Stomach (tissue), 9 donors: ENCODE measurements around the gene SPTSSB. TPM values are rescaled to one million over a fixed set of nuclear protein-coding genes. Genes with fewer than 3 reads are reported as not detected.

Experiments used
- DNase-seq, 2 donors: peaks; one replicate each; pipeline versions ENCODE4 v3.0.0 to v3.0.0-alpha.2; 2013 to 2019
- H3K27ac ChIP-seq, 5 donors: fragments of 200-600 bp in 4 of 5; sonication (generic) in 4 of 5; one replicate each; pipeline ENCODE4 v1.5.1; 2013 to 2019; ENCODE audit warnings: mild to moderate bottlenecking in 1 of 5, moderate library complexity in 1 of 5
- H3K27me3 ChIP-seq, 3 donors: fragments of 200-600 bp; sonication (generic); one replicate each; pipeline ENCODE4 v1.5.1; 2017 to 2019; ENCODE audit warnings: mixed run types in 1 of 3
- H3K36me3 ChIP-seq, 4 donors: fragments of 200-600 bp; sonication (generic); 1 replicate in 3 of 4; 2 replicates in 1 of 4; pipeline ENCODE4 v1.5.1; 2016 to 2019
- H3K4me1 ChIP-seq, 4 donors: fragments of 200-600 bp; sonication (generic); one replicate each; pipeline ENCODE4 v1.5.1; 2016 to 2019
- H3K4me3 ChIP-seq, 4 donors: fragments of 200-600 bp; sonication (generic) in 3 of 4; one replicate each; pipeline ENCODE4 v1.5.1; 2016 to 2019; ENCODE audit warnings: mild to moderate bottlenecking in 1 of 4
- H3K9me3 ChIP-seq, 4 donors: fragments of 200-600 bp; sonication (generic); one replicate each; pipeline ENCODE4 v1.5.1; 2016 to 2019
- EP300 ChIP-seq: sonication (generic); formaldehyde crosslinking; IDR thresholded peaks from one replicate; pipeline ENCODE4 v1.6.1; 2017; ENCODE audit warnings: antibody characterized with exemption
- POLR2A ChIP-seq, 4 donors: fragments of 450-650 bp; IDR thresholded peaks; one replicate each; pipeline ENCODE4 v1.6.1; 2016; ENCODE audit warnings: antibody characterized with exemption in 4 of 4, control low read depth in 2 of 4, mild to moderate bottlenecking in 1 of 4, moderate library complexity in 1 of 4
- POLR2AphosphoS5 ChIP-seq, 3 donors: sonication (generic); formaldehyde crosslinking; IDR thresholded peaks; one replicate each; pipeline ENCODE4 v1.6.1; 2016; ENCODE audit warnings: antibody characterized with exemption in 3 of 3
- WGBS, 5 donors: extraction: QIAGEN DNeasy Blood & Tissue Kit in 3 of 5; methylation state at CpG; one replicate each; pipeline versions ENCODE4 v1.1.5 to v1.1.7; 2013 to 2018; 5-methylcytosine and 5-hydroxymethylcytosine counted together
- intact Hi-C: fragments of 100-400 bp; cut with DNase I; formaldehyde crosslinking; loops from one replicate; pipeline ENCODE4 v1.15.1; 2023; ENCODE audit warnings: low total_unique reads
- polyA plus RNA-seq, 3 donors: library from polyadenylated mRNA; stranded (reverse); fragments of 200-250 nt; gene quantifications; one replicate each; pipeline ENCODE4 v1.2.3, GENCODE V29; 2013
- total RNA-seq, 5 donors: library from RNA; depleted of rRNA; stranded (reverse); fragments of >200 nt; gene quantifications; one replicate each; pipeline versions ENCODE4 v1.1.0 to v1.2.3, GENCODE V29; 2014 to 2016
- TF ChIP-seq, protein P1 (sequence below), 7 experiments: fragments of 450-650 bp in 4 of 7; fragments of 200-600 bp in 3 of 7; sonication (generic) in 3 of 7; IDR thresholded peaks; one replicate each; pipeline ENCODE4 v1.5.1; 2016 to 2019; ENCODE audit warnings: antibody characterized with exemption in 7 of 7, control low read depth in 2 of 7, mild to moderate bottlenecking in 1 of 7
- donor health status: healthy with polysubstance abuse.
- donor health status: Bipolar disorder and iron deficiency.
- donor health status: healthy.

The SPTSSB gene
- total and polyA plus RNA-seq, 8 donors: 0.29 to 86.3 (median 12.1) TPM

GRCh38 chr3:161348796-161349400, 22.4 kb downstream of the SPTSSB start:
- peaks cover 0 to 11% (median 2%) of the 10 kb centered on the region in 4 donors for H3K4me1 ChIP-seq
- no peak overlapping the region for H3K4me3 ChIP-seq
- no peaks in the 10 kb centered on the region for H3K27me3 ChIP-seq
- DNase-seq: no peak
- H3K9me3 ChIP-seq: no peaks in the 10 kb centered on the region
- intact Hi-C loops: no loop called here
- WGBS, 5 donors: 68 to 83% (median 72%) methylated on average over 2 of the region's 2 CpGs
- no peaks in the 10 kb centered on the region for H3K36me3 ChIP-seq
- no peak overlapping the region for H3K27ac ChIP-seq
- TF ChIP-seq, protein P1, sequence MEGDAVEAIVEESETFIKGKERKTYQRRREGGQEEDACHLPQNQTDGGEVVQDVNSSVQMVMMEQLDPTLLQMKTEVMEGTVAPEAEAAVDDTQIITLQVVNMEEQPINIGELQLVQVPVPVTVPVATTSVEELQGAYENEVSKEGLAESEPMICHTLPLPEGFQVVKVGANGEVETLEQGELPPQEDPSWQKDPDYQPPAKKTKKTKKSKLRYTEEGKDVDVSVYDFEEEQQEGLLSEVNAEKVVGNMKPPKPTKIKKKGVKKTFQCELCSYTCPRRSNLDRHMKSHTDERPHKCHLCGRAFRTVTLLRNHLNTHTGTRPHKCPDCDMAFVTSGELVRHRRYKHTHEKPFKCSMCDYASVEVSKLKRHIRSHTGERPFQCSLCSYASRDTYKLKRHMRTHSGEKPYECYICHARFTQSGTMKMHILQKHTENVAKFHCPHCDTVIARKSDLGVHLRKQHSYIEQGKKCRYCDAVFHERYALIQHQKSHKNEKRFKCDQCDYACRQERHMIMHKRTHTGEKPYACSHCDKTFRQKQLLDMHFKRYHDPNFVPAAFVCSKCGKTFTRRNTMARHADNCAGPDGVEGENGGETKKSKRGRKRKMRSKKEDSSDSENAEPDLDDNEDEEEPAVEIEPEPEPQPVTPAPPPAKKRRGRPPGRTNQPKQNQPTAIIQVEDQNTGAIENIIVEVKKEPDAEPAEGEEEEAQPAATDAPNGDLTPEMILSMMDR (IDR thresholded peaks at IDR 0.05): no peak
- no peak for TF ChIP-seq POLR2A (IDR thresholded peaks at IDR 0.05)
- no peak for TF ChIP-seq POLR2AphosphoS5 (IDR thresholded peaks at IDR 0.05)
- no peak for TF ChIP-seq EP300

- H3K4me3 ChIP-seq: no peak overlapping the region
- WGBS, 5 donors: 93 to 98% (median 96%) methylated on average over 5 of the region's 5 CpGs
- no peaks in the 10 kb centered on the region for H3K27me3 ChIP-seq
- no peak for DNase-seq
- intact Hi-C loops: no loop called here
- no peak overlapping the region for H3K27ac ChIP-seq
- H3K4me1 ChIP-seq: peaks cover 0 to 11% (median 5%) of the 10 kb centered on the region in 4 donors
- no peak for TF ChIP-seq POLR2A (IDR thresholded peaks at IDR 0.05)
- TF ChIP-seq EP300: no peak
- no peak for TF ChIP-seq POLR2AphosphoS5 (IDR thresholded peaks at IDR 0.05)
- TF ChIP-seq, protein P1 (IDR thresholded peaks at IDR 0.05): no peak
- no peaks in the 10 kb centered on the region for H3K36me3 ChIP-seq
- no peaks in the 10 kb centered on the region for H3K9me3 ChIP-seq
Observed at GRCh38 chr3:161347726-161348125, 23.6 kb downstream of the SPTSSB start.

DNA sequence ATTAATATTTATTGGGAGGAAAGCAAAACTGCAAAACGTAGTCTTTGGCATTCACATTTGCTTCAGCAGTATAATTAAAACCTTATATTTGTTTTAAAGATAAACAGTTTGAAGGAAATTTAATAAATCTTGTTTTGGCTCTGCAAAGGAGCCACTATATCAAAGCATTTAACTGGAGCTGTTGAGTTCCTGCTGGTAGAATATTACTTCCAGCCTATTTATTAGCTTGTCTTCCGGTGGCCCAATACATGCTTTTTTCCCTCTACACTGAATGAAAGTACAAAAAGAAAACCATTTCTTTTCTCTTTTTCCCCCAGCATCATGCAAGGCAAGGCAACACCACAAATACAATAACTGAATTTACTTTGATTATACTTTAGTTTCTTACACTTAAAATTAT, 26.3 kb downstream of the SPTSSB start:
- H3K4me1 ChIP-seq: peaks cover 0 to 10% (median 4%) of the 10 kb centered on the region in 4 donors
- intact Hi-C loops: no loop called here
- no peaks in the 10 kb centered on the region for H3K9me3 ChIP-seq
- TF ChIP-seq POLR2A (IDR thresholded peaks at IDR 0.05): no peak
- no peak for TF ChIP-seq EP300
- TF ChIP-seq POLR2AphosphoS5 (IDR thresholded peaks at IDR 0.05): no peak
- TF ChIP-seq, protein P1 (IDR thresholded peaks at IDR 0.05): no peak
- no peak overlapping the region for H3K27ac ChIP-seq
- H3K4me3 ChIP-seq: no peak overlapping the region
- 33 to 48% (median 35%) methylated on average over 2 of the region's 2 CpGs for WGBS, 5 donors
- no peak for DNase-seq
- H3K27me3 ChIP-seq: no peaks in the 10 kb centered on the region
- H3K36me3 ChIP-seq: no peaks in the 10 kb centered on the region

GRCh38 chr3:161343986-161344385, 27.3 kb downstream of the SPTSSB start:
- DNase-seq: peak in 1 of 2 donors; percentile 14
- Histone ChIP-seq H3K27ac (no peak overlapping the region), H3K4me1 (peaks cover 0 to 10% (median 0%) of the 10 kb centered on the region in 4 donors), H3K4me3 (no peak overlapping the region), H3K27me3 (no peaks in the 10 kb centered on the region), H3K9me3 (no peaks in the 10 kb centered on the region), H3K36me3 (no peaks in the 10 kb centered on the region)
- TF ChIP-seq, protein P1 (IDR thresholded peaks at IDR 0.05): no peak
- TF ChIP-seq EP300 (no peak), POLR2AphosphoS5 (IDR thresholded peaks at IDR 0.05) (no peak), POLR2A (IDR thresholded peaks at IDR 0.05) (no peak)
- 63 to 88% (median 76%) methylated on average over 1 of the region's 1 CpG for WGBS, 5 donors
- intact Hi-C loops: no loop called here
